Right renal pelvis (tissue), 4 donors: ENCODE measurements around the gene MGME1. TPM values are rescaled to one million over a fixed set of nuclear protein-coding genes. Genes with fewer than 3 reads are reported as not detected.

Experiments used
- DNase-seq, 4 donors: peaks; one replicate each; pipeline ENCODE4 v3.0.0-alpha.2; 2013; ENCODE audit warnings: low read depth in 4 of 4, low spot score in 3 of 4, missing footprints in 1 of 4
- polyA plus RNA-seq, 4 donors: library from polyadenylated mRNA; unstranded; fragments of 120-200 nt; gene quantifications; one replicate each; pipeline ENCODE4 v1.2.1, GENCODE V29; 2013; ENCODE audit not compliant: insufficient read length in 4 of 4

Gene MGME1
- 10 to 100 TPM; 37.1 to 46.2 (median 44.1) TPM for polyA plus RNA-seq

- peak; percentile 98 to 100 (median 99) for DNase-seq
These were observed at the start of gene MGME1, which contains the start of gene SNX5 for GRCh38 chr20:17968366-17969277. TSS of gene MGME1 (plus strand) at chr20:17969018. CDS start at chr20:17969860, 842 bp downstream. TSS of gene SNX5 (minus strand) at chr20:17968794. CDS start at chr20:17968425, 369 bp downstream.

GRCh38 chr20:17919149-17919548 lies 49.7 kb upstream of the MGME1 start:
- no peak for DNase-seq

- DNase-seq: no peak
These were observed 47.0 kb upstream of the MGME1 start for GRCh38 chr20:17921774-17922173.

GRCh38 chr20:17925141-17925939 lies 43.5 kb upstream of the MGME1 start:
- DNase-seq: no peak

- no peak for DNase-seq
These were observed 42.9 kb upstream of the MGME1 start for GRCh38 chr20:17925940-17926300.

- DNase-seq: no peak
These were observed 40.6 kb upstream of the MGME1 start for GRCh38 chr20:17928211-17928611.

- DNase-seq: no peak
These were observed 40.0 kb upstream of the MGME1 start for GRCh38 chr20:17928633-17929311.

- no peak for DNase-seq
These were observed 37.3 kb upstream of the MGME1 start for GRCh38 chr20:17931513-17931912.

GRCh38 chr20:17932396-17932795 lies 36.4 kb upstream of the MGME1 start:
- DNase-seq: no peak

- no peak for DNase-seq
These were observed 35.7 kb upstream of the MGME1 start for GRCh38 chr20:17933121-17933520.

GRCh38 chr20:17933711-17934110 lies 35.1 kb upstream of the MGME1 start:
- no peak for DNase-seq

- no peak for DNase-seq
These were observed 34.5 kb upstream of the MGME1 start for GRCh38 chr20:17934141-17934862.

- no peak for DNase-seq
These were observed 33.6 kb upstream of the MGME1 start for GRCh38 chr20:17935186-17935585.

- no peak for DNase-seq
These were observed 33.1 kb upstream of the MGME1 start for GRCh38 chr20:17935761-17936160.

GRCh38 chr20:17936286-17936760 lies 32.5 kb upstream of the MGME1 start:
- no peak for DNase-seq

GRCh38 chr20:17936761-17937732 lies 31.8 kb upstream of the MGME1 start:
- DNase-seq: peak in 1 of 4 donors; percentile 57

- DNase-seq: peak in 2 of 4 donors; percentile 63 to 67
These were observed 29.8 kb upstream of the MGME1 start for GRCh38 chr20:17938871-17939619.

GRCh38 chr20:17939622-17940223 lies 29.1 kb upstream of the MGME1 start:
- DNase-seq: no peak
